ENCODE measurements around the gene CTNNA1.

CTNNA1 gene

GRCh38 chr5:138732466-138732865, 20.8 kb upstream of the CTNNA1 start:
- TF ChIP-seq ZNF785 (tag by site-specific recombination; IDR thresholded peaks at IDR 0.05) (no peak), ZNF324 (tag by site-specific recombination; IDR thresholded peaks at IDR 0.05) (no peak), ZNF175 (tag by site-specific recombination; IDR thresholded peaks at IDR 0.05) (no peak), HIC1 (tag by site-specific recombination; IDR thresholded peaks at IDR 0.05) (no peak), ZNF530 (tag by site-specific recombination; IDR thresholded peaks at IDR 0.05; ENCODE audit: low read depth) (no peak), ZNF791 (tag by site-specific recombination; IDR thresholded peaks at IDR 0.05) (no peak), MZF1 (tag by site-specific recombination; IDR thresholded peaks at IDR 0.05; ENCODE audit: borderline replicate concordance) (no peak), ZNF280C (tag by site-specific recombination; IDR thresholded peaks at IDR 0.05) (no peak), ZSCAN23 (tag by site-specific recombination; IDR thresholded peaks at IDR 0.05) (no peak)
- no peak overlapping the region for H3K4me3 ChIP-seq (ENCODE audit: low read depth, low read length)
- POLR2A ChIA-PET, result no interaction called here
- no peaks in the 10 kb centered on the region for H3K9me3 ChIP-seq (ENCODE audit: control insufficient read depth, insufficient read depth, low read depth, low read length)
- H3K36me3 ChIP-seq (ENCODE audit: control insufficient read depth in 2 of 2, insufficient read depth in 1 of 2, low read length in 2 of 2), result no peaks in the 10 kb centered on the region
- no peaks in the 10 kb centered on the region for H3K4me1 ChIP-seq (ENCODE audit: control insufficient read depth, insufficient read depth, low read length)
- no peak overlapping the region for H3K27ac ChIP-seq (ENCODE audit: extremely low read depth, low read depth, low read length)
- CTCF ChIA-PET, result interaction anchor here (0.9 kb wide), 1 partner anchor 14 kb away, joined by 3 read pairs; no protein-coding TSS in a partner anchor

- H3K4me1 ChIP-seq (ENCODE audit: control insufficient read depth, insufficient read depth, low read length), result no peaks in the 10 kb centered on the region
- POLR2A ChIA-PET, result no interaction called here
- no peak overlapping the region for H3K27ac ChIP-seq (ENCODE audit: extremely low read depth, low read depth, low read length)
- TF ChIP-seq ZBTB48 (tag by site-specific recombination; IDR thresholded peaks at IDR 0.05) (no peak), ZNF335 (tag by site-specific recombination; conservative IDR thresholded peaks at IDR 0.05) (no peak), SP2 (tag by site-specific recombination; IDR thresholded peaks at IDR 0.05) (no peak), ZNF280D (tag by site-specific recombination; IDR thresholded peaks at IDR 0.05) (no peak)
- no peaks in the 10 kb centered on the region for H3K36me3 ChIP-seq (ENCODE audit: control insufficient read depth in 2 of 2, insufficient read depth in 1 of 2, low read length in 2 of 2)
- H3K4me3 ChIP-seq (ENCODE audit: low read depth, low read length), result no peak overlapping the region
- CTCF ChIA-PET, result no interaction called here
- no peaks in the 10 kb centered on the region for H3K9me3 ChIP-seq (ENCODE audit: control insufficient read depth, insufficient read depth, low read depth, low read length)
These were observed 20.3 kb upstream of the CTNNA1 start for GRCh38 chr5:138732933-138733332.

GRCh38 chr5:138733509-138733908, 19.7 kb upstream of the CTNNA1 start:
- Histone ChIP-seq H3K4me1 (ENCODE audit: control insufficient read depth, insufficient read depth, low read length) (no peaks in the 10 kb centered on the region), H3K27ac (ENCODE audit: extremely low read depth, low read depth, low read length) (no peak overlapping the region), H3K36me3 (ENCODE audit: control insufficient read depth in 2 of 2, insufficient read depth in 1 of 2, low read length in 2 of 2) (no peaks in the 10 kb centered on the region), H3K9me3 (ENCODE audit: control insufficient read depth, insufficient read depth, low read depth, low read length) (no peaks in the 10 kb centered on the region), H3K4me3 (ENCODE audit: low read depth, low read length) (no peak overlapping the region)
- ChIA-PET POLR2A (no interaction called here), CTCF (no interaction called here)
- TF ChIP-seq OSR2 (tag by site-specific recombination; IDR thresholded peaks at IDR 0.05) (no peak), INSM2 (tag by site-specific recombination; IDR thresholded peaks at IDR 0.05) (no peak), ZNF266 (tag by site-specific recombination; IDR thresholded peaks at IDR 0.05; ENCODE audit: low read depth) (no peak), KLF1 (tag by site-specific recombination; IDR thresholded peaks at IDR 0.05) (no peak), ZBTB6 (tag by site-specific recombination; IDR thresholded peaks at IDR 0.05) (no peak), ZNF639 (tag by site-specific recombination; IDR thresholded peaks at IDR 0.05) (no peak), ZNF19 (tag by site-specific recombination; IDR thresholded peaks at IDR 0.05; ENCODE audit: low read depth) (no peak), ZFP3 (tag by site-specific recombination; IDR thresholded peaks at IDR 0.05; ENCODE audit: low read depth) (no peak)

Measured in HEK293 (cell line).